ENCODE measurements around the gene TBC1D14.

Gene TBC1D14

DNA sequence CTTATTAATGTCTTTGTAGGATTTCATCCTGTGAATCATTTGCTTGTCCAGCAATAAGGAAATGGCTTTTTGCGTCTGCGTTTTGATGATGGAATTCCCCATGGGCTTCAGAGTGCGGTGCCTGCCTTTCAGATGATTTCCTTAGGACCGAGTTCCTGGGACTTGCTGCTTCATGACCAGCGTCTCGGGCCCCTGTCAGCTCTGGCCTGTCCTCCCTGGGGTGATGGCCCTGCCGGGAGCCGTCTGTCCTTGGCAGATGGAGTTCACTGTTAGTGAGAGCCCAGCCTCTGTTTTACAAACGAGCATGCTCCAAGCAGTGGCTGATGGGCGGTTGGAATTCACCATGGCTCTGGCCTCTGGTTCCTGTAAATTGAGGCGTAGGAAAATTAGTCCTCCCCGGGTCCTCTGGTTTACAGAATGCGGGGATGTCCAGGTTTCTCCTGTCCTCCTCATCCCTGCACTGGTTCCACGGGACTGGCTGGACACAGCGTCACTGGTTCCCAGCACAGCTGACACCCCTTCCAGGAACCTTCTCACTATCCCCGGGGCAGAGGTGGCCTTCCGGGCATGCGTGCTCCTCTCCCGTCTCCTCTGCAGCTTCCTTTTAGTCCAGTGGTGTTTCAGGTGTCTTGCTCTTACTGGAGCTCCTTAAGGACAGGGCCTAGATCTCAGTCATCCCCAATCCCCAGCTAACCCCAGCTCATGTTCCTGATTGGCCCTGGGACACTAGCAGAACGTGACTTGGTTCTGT lies 34.9 kb downstream of the TBC1D14 start:
- in situ Hi-C loops (cut with MboI; ENCODE audit: low sequenced_read_pairs), result no loop called here

- in situ Hi-C loops (cut with MboI; ENCODE audit: low sequenced_read_pairs), result no loop called here
Observed at GRCh38 chr4:6945052-6945409, 35.4 kb downstream of the TBC1D14 start.

- in situ Hi-C loops (cut with MboI; ENCODE audit: low sequenced_read_pairs), result no loop called here
Observed at GRCh38 chr4:6946497-6946896, 36.9 kb downstream of the TBC1D14 start.

- in situ Hi-C loops (cut with MboI; ENCODE audit: low sequenced_read_pairs), result no loop called here
Observed at GRCh38 chr4:6948134-6948460, 38.5 kb downstream of the TBC1D14 start.

GRCh38 chr4:6951880-6952381 lies 42.3 kb downstream of the TBC1D14 start:
- in situ Hi-C loops (cut with MboI; ENCODE audit: low sequenced_read_pairs), result no loop called here

- in situ Hi-C loops (cut with MboI; ENCODE audit: low sequenced_read_pairs), result no loop called here
Observed at GRCh38 chr4:6953751-6954380, 44.2 kb downstream of the TBC1D14 start.

DNA sequence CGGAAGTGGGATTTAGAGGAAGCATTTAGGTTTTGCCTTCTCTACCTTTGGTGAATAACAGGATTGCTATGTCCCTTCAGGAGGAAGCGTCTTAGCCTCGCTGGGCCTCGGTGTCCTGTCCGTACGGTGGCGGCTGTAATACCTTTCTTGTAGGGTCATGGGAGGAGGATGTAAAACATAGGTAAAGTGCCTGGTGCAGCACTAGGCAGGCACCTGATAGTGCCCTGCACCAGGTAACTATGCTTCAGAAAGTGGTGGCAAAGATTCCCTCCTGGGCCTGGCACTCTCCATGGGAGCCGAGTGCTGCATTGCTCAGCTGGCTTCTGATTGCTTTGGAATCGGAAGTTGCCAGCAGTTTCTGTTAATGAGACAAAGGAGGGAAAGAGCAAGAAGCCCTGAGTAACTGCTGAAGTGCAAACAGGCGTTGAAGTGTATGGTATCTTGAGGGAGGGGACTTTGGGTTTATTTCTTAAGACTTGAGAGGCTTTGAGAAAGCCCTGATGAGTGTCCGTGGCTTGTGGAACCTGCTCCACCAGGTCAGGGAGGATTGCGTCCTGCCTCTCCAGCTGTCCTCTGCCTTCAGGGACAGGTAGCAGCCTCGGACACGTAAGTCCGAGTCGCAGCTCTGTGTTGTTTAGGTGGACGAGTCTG lies 45.8 kb downstream of the TBC1D14 start:
- in situ Hi-C loops (cut with MboI; ENCODE audit: low sequenced_read_pairs), result no loop called here

- in situ Hi-C loops (cut with MboI; ENCODE audit: low sequenced_read_pairs), result no loop called here
Observed at GRCh38 chr4:6956087-6956433, 46.4 kb downstream of the TBC1D14 start.

- in situ Hi-C loops (cut with MboI; ENCODE audit: low sequenced_read_pairs), result no loop called here
Observed at GRCh38 chr4:6956434-6957147, 47.0 kb downstream of the TBC1D14 start.

DNA sequence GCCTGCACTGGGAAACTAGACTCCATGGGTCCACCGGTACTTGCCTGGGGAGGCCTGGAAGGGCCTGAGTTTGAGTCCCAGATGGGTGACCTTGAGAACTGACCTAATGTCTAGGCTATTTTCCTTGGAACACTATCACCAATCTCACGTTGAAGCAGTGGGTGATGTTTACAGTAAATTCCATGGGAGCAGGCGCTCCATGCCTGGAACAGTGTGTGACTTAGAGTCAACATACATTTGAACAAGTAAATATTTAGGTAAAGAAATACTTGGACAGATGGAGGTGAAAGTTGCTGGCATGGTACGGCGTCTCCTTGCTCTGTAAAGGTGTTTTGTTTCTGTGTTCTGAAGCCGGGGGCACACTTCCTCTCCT lies 47.5 kb downstream of the TBC1D14 start:
- in situ Hi-C loops (cut with MboI; ENCODE audit: low sequenced_read_pairs), result no loop called here

DNA sequence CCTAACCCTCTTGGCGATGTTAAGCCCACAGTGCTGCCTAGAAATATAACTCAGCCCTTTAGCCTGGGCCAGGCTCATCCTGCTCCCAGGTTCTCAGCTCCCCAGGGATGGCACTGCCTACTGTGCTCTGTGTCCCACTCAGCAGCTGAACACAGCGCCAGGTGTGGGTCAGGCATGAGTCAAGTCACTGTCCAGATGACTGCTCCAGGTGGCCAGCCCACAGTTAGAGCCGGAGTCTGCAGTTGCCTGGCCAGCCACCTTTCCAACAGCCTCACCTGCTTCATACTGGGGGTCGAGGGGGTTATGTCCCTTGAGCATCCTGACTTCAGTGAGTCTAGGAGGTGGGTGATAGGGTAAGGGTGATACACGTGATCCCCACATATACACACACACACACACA lies 48.4 kb downstream of the TBC1D14 start:
- in situ Hi-C loops (cut with MboI; ENCODE audit: low sequenced_read_pairs), result no loop called here

DNA sequence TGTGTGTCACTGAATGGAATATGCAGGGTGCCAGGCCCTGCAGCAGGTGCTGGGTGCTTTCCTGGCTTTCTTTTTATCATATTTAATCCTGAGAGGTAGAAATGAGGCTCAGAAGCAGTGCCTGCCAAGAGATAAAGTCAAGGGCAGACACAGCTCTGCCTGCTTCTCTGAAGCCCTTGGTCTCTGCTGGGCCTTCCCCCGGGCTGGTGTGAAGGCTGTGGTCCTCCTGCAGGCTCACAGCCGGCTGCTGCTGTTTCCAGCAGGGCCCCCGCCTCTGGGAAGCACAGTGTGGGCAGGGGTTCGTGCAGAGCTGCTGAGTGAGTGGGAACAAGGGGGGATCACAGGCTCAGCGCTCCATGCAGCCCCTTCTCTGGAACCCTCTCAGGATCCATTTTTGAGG lies 49.6 kb downstream of the TBC1D14 start:
- in situ Hi-C loops (cut with MboI; ENCODE audit: low sequenced_read_pairs), result no loop called here

DNA sequence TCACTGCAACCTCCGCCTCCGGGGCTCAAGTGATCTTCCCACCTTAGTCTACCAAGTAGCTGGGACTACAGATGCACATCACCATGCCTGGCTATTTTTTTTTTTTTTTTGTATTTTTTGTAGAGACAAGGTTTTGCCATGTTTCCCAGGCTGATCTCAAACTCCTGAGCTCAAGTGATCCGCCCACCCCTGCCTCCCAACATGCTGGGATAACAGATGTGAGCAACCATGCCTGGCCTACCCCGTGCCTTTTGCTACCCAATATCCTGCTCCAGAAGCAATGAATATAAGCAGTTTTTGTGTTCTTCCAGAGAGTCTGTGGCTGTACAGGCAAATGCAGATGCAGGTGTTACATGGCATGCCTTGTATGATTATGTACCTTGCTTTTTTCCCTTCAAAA lies 50.5 kb downstream of the TBC1D14 start:
- in situ Hi-C loops (cut with MboI; ENCODE audit: low sequenced_read_pairs), result no loop called here

- in situ Hi-C loops (cut with MboI; ENCODE audit: low sequenced_read_pairs), result no loop called here
Observed at GRCh38 chr4:6960628-6961412, 51.2 kb downstream of the TBC1D14 start.

- in situ Hi-C loops (cut with MboI; ENCODE audit: low sequenced_read_pairs), result no loop called here
Observed at GRCh38 chr4:6961496-6962210, 52.0 kb downstream of the TBC1D14 start.

- in situ Hi-C loops (cut with MboI; ENCODE audit: low sequenced_read_pairs), result no loop called here
Observed at GRCh38 chr4:6962211-6963041, 52.8 kb downstream of the TBC1D14 start.

GRCh38 chr4:6963139-6963611 lies 53.5 kb downstream of the TBC1D14 start:
- in situ Hi-C loops (cut with MboI; ENCODE audit: low sequenced_read_pairs), result no loop called here

DNA sequence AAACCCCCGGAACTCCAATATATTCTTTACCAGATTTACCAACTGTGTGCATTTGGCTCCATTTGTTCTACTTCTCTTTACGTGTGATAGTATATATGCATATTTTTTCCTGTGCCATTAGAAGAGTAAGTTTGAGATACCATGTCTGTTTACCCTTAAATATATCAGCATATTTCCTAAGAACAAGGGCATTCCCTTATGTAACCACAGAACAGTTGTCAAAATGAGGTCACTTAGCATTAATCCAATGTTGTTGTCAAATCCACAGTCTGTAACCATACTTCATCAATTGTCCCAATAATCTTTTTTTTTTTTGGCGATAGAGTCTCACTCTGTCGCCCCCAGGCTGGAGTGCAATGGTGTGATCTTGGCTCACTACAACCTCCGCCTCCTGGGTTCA lies 55.2 kb downstream of the TBC1D14 start:
- in situ Hi-C loops (cut with MboI; ENCODE audit: low sequenced_read_pairs), result no loop called here

GRCh38 chr4:6965329-6965728 lies 55.7 kb downstream of the TBC1D14 start:
- in situ Hi-C loops (cut with MboI; ENCODE audit: low sequenced_read_pairs), result no loop called here

Measured in HL-60/S4 (cell line).